MG63 (cell line): ENCODE data around the gene OTOGL. TPM values are rescaled to one million over a fixed set of nuclear protein-coding genes. Genes with fewer than 3 reads are reported as not detected.

Experiments
- DNase-seq: peaks from one replicate; pipeline ENCODE4 v3.0.0-alpha.2; 2020
- H3K27me3 ChIP-seq: fragments of 250-450 bp; sonication (Bioruptor Pico); 2 replicates; pipeline ENCODE4 v1.5.1; 2020; ENCODE audit warnings: mild to moderate bottlenecking, moderate library complexity
- H3K36me3 ChIP-seq: fragments of 250-450 bp; sonication (Bioruptor Pico); 2 replicates; pipeline ENCODE4 v1.5.1; 2020; ENCODE audit warnings: mild to moderate bottlenecking, moderate library complexity
- H3K4me3 ChIP-seq: fragments of 250-450 bp; sonication (Bioruptor Pico); 2 replicates; pipeline ENCODE4 v1.5.1; 2020; ENCODE audit warnings: mild to moderate bottlenecking, moderate library complexity
- H3K9me3 ChIP-seq: fragments of 250-450 bp; sonication (Bioruptor Pico); 2 replicates; pipeline ENCODE4 v1.5.1; 2020; ENCODE audit warnings: mild to moderate bottlenecking, moderate library complexity
- total RNA-seq: library from RNA; depleted of rRNA; stranded (reverse); fragments of >200 nt; shearing (Covaris generic); gene quantifications from 2 replicates; pipeline ENCODE4 v1.2.3, GENCODE V29; 2014; ENCODE audit warnings: low replicate concordance

Gene OTOGL
- total RNA-seq, 1 experiment from 2014 or later = not detected

DNA sequence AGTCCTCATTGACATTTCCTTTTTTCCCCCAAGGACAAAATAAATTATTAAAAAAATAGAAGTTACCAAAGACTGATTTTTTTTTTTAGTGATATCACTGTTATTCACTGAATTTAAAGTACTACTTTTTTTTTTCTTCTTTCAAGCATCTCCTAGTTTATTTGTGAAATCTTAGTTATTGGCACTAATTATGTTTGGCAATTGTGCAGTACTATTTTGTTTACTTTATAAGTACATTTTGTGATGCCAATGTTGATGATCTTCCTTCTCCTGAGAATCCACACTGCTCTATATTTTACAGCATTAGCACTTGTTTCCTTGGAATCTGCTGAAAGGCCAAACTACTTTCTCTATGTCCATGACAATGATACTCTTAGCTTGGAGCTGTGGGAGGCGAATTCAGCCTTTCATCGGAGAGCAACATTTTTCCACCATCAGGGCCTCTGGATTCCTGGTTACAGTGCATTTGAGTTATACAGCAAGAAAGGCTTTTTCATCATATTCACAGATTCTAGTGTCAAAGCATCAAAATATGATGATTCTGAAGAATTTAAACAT, 220.9 kb downstream of the OTOGL start:
- DNase-seq = no peak
- Histone ChIP-seq H3K4me3 (no peak overlapping the region), H3K27me3 (no peaks in the 10 kb centered on the region)

DNA sequence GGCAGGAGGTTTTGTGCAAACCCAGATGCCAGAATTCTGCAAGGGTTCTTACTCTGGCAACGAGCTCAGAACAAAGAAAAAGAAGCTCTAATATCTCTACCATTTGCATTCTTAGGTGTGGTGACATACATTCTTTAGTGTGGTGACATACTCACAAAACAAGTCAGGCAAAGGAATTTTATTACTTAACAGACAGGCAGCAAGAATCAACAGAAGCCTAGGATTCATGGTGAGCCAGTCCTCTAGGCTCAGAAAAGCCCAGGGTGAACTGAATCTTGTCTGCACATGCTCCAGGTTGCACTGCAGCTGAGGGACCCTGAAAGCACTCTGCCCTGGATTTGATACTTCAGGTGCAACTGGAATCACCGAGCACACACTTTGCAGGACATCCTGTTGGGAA, 222.3 kb downstream of the OTOGL start:
- Histone ChIP-seq H3K9me3 (no peaks in the 10 kb centered on the region), H3K27me3 (no peaks in the 10 kb centered on the region), H3K36me3 (no peaks in the 10 kb centered on the region), H3K4me3 (no peak overlapping the region)
- DNase-seq = no peak

More for the DNA sequence above, 220.9 kb downstream of the OTOGL start:
- H3K36me3 ChIP-seq = no peaks in the 10 kb centered on the region
- H3K9me3 ChIP-seq = no peaks in the 10 kb centered on the region

DNA sequence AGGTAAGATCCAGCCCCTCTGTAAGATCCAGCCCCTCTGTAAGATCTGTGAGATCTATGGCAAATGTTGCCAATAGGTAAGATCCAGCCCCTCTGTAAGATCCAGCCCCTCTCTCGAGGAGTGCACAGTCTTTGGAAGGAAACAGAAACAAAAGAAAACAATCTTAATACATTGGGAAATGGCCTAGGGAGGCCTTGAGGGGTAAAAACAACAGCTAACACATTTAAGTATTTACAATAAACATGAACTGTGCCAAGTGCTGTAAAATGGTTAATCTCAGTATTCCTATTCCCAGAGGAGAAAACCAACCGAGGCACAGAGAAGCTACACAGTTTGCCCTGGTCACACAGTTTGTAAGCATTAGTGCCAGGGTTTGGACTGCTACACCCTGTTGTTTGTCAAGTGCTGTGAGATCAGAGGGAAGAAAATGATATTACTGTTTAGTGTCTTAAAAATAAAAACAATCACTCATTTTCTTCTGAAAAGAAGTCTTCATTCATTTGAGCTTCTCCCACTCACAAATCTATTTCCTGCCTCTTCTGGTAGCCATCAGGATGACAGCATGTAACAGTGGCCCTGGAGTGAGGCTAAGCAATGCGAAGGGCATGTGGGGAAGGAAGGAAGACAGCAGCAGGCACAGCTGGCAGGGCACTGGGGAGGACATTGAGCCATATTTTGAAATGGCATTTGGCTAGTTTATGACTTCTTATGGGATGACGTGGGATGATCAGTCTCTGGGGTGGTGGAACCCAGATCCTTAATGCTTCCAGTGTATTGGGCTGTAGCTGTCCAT, 226.0 kb downstream of the OTOGL start:
- H3K9me3 ChIP-seq = no peaks in the 10 kb centered on the region
- H3K36me3 ChIP-seq = no peaks in the 10 kb centered on the region
- DNase-seq = peak; percentile 9
- H3K4me3 ChIP-seq = no peak overlapping the region
- H3K27me3 ChIP-seq = no peaks in the 10 kb centered on the region

DNA sequence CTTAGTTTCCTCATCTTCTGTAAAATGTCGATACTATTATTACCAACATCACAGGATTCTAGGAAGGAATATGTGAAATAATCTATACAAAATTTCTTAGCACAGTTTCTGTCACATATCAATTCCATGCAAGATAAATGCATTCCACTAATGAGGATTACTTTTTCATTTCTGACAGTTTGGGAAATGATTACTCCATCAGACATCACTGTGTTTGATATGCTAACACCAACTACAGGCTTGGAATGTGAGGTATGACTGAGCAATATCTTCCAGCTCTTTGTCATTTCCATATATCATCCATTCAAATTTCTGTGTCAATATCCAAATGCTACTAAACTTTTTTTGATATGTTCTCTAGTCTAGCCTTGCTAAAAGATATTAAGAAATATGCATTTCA, 233.5 kb downstream of the OTOGL start:
- H3K27me3 ChIP-seq = no peaks in the 10 kb centered on the region
- H3K9me3 ChIP-seq = no peaks in the 10 kb centered on the region
- DNase-seq = no peak
- no peaks in the 10 kb centered on the region for H3K36me3 ChIP-seq
- no peak overlapping the region for H3K4me3 ChIP-seq

DNA sequence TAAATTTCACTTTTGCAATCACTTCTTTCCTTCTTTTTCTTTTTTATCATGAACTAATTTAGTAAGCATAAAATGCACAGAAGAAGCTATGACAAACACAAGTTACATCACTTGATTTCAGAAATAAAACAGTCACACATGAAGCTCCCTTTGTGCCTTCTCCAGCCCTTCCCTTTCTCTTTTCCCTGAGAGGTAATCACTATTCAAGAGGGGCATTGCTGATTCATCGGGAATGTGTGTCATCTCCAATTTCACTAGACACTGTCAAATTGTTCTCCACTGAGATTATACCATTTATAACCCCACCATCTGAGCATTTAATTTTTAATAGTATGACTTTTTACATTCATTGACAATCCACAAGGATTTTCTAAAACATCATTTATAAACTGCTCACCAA, 253.1 kb downstream of the OTOGL start:
- DNase-seq = no peak
- Histone ChIP-seq H3K4me3 (no peak overlapping the region), H3K9me3 (no peaks in the 10 kb centered on the region), H3K36me3 (no peaks in the 10 kb centered on the region), H3K27me3 (no peaks in the 10 kb centered on the region)

DNA sequence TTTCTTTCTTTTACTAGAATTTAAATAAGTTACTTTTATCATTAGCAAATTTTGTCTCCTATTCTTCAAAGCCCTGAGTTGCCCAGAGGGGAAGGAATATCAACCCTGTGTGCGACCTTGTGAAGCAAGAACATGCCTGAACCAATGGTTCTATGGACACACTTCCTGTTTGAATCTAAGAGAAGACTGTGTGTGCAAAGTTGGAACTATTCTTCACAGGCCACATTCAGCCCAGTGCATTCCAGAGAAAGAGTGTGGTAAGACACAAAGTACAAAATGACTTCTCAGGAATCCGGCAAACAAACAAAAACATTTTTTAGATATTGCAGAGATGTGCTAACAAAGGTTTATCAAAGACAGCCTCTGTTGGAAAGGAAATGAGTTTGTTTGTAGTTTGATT, 253.9 kb downstream of the OTOGL start:
- no peaks in the 10 kb centered on the region for H3K27me3 ChIP-seq
- no peak overlapping the region for H3K4me3 ChIP-seq
- DNase-seq = no peak
- H3K36me3 ChIP-seq = no peaks in the 10 kb centered on the region
- H3K9me3 ChIP-seq = no peaks in the 10 kb centered on the region

DNA sequence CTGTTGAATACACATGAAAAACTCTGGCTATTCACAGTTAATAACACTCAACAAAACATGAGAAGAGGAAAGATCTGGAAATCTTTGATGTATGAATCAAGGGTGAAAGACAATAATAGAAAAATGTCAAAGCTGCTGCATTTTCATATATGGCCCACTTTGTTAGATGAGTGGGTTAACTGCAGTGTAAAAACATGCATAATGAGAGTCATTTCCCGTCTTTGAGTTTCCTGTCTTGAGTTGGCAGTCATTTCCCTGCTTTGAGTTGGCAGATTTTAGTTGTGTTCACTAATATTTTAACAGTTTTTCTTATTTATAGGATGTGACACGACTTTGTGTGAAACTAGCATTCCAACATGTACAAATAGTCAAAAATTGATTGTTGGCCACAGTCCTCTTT, 256.8 kb downstream of the OTOGL start:
- Histone ChIP-seq H3K9me3 (no peaks in the 10 kb centered on the region), H3K27me3 (no peaks in the 10 kb centered on the region), H3K4me3 (no peak overlapping the region), H3K36me3 (no peaks in the 10 kb centered on the region)
- DNase-seq = no peak

DNA sequence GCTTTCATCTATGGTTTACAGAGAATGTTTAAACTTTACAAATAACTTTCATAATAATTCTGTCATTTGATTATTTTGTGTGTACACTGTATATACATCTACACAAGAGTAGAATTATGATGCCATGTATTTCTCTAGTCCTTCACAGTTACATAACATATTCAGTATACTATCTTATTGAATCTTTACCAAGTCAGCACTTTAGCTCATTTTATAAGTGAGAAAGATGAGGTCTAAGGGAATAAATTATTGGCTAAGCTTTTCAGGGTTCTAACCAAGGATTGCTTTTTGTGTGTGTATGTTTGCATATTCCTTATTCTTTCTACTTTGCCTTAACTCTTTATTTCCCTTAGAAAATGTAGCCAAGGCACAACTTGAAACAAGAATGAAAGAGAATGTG, 260.4 kb downstream of the OTOGL start:
- H3K4me3 ChIP-seq = no peak overlapping the region
- no peak for DNase-seq
- peaks cover 2% of the 10 kb centered on the region; the same call in 1 of the 2 replicates for H3K36me3 ChIP-seq
- no peaks in the 10 kb centered on the region for H3K27me3 ChIP-seq
- H3K9me3 ChIP-seq = no peaks in the 10 kb centered on the region; the same call in 1 of the 2 replicates

DNA sequence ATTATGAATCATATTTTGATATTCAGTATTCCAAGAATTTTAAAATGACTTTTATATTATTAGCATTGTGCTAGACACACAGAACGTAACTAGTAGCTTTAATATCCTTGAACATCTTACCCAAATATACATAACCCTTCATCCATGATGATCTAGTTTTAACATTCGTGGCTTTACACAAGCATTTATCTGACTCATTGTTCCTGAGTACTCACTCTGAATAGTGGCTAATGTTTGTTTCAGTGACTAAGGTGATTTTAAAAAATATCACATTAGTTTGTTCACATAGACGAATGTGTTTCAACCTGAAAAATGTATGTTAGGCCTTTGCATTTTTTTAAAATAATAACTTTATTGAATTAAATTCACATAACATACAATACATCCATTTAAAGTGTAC, 264.7 kb downstream of the OTOGL start:
- Histone ChIP-seq H3K27me3 (no peaks in the 10 kb centered on the region), H3K36me3 (peaks cover 2% of the 10 kb centered on the region; the same call in 1 of the 2 replicates), H3K9me3 (no peaks in the 10 kb centered on the region; the same call in 1 of the 2 replicates), H3K4me3 (no peak overlapping the region)
- no peak for DNase-seq

DNA sequence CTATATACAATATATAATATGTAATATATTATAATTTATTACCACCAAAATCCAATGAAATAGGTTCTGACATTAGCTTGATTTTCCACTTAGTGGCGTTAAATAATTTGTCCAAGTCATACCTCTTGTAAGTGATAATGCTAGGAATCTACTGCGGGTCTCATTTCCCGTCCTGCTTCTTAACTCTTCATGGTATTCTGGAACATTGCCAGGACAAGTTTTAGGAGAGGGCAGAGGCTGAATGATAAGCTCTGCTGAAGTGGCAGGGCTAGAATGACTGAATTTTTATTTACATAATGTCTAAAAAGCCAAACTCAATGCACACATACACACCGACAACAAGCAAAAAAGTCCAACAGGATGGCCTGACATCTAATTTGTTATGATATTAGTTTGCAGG, 274.3 kb downstream of the OTOGL start:
- H3K27me3 ChIP-seq = no peaks in the 10 kb centered on the region
- no peak overlapping the region for H3K4me3 ChIP-seq
- no peaks in the 10 kb centered on the region for H3K36me3 ChIP-seq
- no peak for DNase-seq
- H3K9me3 ChIP-seq = no peaks in the 10 kb centered on the region

DNA sequence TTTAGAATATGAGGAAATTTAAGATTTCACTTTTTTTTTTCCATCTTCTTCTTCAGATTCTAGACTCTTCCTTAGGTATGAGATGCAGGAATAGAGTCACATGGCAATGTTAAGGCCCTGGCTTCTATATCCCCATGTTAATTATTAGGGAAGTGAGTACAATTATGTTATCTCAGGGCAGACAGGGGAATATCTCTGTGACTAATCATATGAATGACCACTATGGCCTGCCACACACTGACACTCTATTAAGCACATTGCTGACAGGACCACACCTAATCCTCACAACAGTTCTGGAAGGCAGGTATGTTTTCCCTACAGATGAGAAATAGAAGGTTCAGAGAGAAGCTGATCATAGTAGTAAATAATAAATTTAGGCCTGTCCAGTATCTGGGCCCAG, 275.3 kb downstream of the OTOGL start:
- DNase-seq = no peak
- no peaks in the 10 kb centered on the region for H3K36me3 ChIP-seq
- no peaks in the 10 kb centered on the region for H3K27me3 ChIP-seq
- no peak overlapping the region for H3K4me3 ChIP-seq
- H3K9me3 ChIP-seq = no peaks in the 10 kb centered on the region

DNA sequence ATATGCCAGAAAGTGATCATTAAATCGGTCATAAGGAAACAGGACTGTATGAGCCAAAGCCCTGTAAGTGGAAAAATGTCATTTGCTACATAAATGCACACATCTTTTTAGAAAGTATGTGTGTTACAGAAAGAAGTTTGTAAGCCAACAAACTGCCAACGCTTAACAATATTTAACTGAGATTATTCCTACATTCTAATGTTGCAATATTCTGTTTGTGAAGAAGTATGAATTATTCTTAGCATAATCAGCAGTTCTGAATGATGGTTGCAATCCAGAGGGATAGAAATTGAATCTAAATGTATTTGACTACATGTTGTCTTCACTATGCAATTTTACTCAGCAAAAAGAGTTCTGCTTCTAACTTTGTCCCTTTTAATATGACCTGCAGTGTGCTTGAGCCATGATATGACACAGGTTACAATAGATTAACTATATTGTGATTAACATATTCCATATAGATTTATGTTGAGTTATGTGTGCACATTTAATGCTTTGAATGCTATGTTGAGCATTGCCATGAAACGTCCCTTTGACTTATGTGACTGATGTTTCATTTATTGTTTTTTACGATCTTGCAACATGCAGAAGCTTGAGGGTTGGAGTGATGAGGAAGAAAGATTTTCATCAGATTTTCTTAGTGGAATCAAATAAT, 277.9 kb downstream of the OTOGL start:
- DNase-seq = no peak
- Histone ChIP-seq H3K9me3 (no peaks in the 10 kb centered on the region), H3K36me3 (peaks cover 3% of the 10 kb centered on the region; the same call in 1 of the 2 replicates), H3K4me3 (no peak overlapping the region), H3K27me3 (no peaks in the 10 kb centered on the region)

DNA sequence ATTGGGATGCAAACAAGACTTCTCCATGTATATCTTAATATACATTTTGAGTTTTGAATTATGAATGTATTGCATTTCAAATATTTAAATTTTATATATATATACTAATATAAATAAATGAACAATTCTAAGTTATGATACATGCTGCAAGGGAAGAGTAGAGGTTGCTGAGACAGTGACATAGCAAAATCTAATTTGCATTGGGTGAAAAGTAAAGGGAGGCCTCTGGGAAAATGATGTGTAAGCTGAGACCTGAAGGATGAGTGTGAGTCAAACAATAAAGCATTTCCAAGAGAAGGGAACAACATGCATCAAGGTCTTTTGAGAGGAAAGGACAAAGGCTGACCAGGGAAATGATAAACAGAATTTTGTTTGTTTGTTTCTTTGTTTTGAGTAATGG, 281.8 kb downstream of the OTOGL start:
- no peak for DNase-seq
- Histone ChIP-seq H3K4me3 (no peak overlapping the region), H3K27me3 (no peaks in the 10 kb centered on the region), H3K9me3 (no peaks in the 10 kb centered on the region), H3K36me3 (peaks cover 3% of the 10 kb centered on the region; the same call in 1 of the 2 replicates)

DNA sequence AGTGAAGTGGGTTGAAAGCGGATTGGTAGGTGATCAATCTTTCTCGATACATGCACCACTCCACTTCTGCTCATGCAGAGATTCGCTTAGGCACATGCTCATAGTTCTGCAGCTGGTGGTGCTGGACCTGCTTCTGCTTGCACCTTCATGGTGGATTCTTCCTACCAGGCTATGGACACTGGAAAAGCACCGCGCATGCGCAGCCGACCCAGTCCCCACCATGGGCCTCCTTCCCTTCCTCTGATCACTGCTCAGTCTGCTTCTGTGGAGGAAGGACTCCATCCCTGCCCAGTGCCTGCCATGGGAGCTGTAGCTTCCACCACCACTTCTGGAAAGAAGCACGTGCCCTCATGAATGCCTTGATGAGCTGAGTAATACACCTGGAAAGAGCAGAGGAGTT, 282.9 kb downstream of the OTOGL start:
- H3K9me3 ChIP-seq = no peaks in the 10 kb centered on the region
- H3K27me3 ChIP-seq = no peaks in the 10 kb centered on the region
- no peak for DNase-seq
- H3K4me3 ChIP-seq = no peak overlapping the region
- H3K36me3 ChIP-seq = peaks cover 3% of the 10 kb centered on the region; the same call in 1 of the 2 replicates

DNA sequence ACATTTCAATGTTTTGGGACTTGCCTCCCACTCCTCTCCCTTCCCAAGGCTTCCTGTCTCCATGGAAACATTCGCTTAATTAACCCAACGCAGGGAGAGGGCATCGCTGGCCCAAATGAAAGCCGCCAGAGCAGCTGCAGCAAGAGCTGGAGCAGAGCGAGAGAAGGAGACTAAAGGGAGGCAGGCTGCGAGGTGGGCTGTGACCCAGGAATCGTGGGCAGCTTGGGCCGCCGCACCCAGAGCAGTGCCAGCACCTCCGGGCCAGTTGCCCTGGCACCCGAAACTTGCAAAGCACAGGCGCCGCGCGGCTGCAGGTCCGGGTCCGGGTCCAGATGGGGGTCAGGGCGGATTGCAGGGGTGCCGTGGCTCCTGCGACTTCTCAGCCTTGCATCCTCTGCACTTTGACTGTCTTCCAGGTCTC, 301.2 kb downstream of the OTOGL start:
- Histone ChIP-seq H3K27me3 (no peaks in the 10 kb centered on the region), H3K9me3 (no peaks in the 10 kb centered on the region), H3K36me3 (peaks cover 5% of the 10 kb centered on the region; the same call in 1 of the 2 replicates), H3K4me3 (peak overlapping the region; percentile 49)
- DNase-seq = peak; percentile 74

DNA sequence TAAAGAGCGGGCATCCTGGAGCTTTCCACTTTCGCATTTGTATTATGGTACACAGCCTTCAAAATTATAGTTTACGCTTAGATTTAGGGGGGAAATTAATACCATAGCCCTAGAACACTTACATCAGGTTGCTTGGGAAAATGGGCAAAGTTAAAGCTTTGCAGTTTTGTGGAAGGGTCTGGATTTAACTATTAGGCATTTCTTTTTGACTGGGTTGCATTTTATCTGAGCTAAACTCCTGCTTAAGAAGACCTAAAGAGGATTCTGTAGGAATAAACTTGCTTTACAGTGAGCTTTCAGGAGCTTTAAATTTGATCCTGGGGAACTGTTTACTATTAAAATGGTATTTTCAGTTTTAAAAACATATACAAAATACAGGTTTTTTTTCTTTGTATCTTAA, 301.9 kb downstream of the OTOGL start:
- peaks cover 5% of the 10 kb centered on the region; the same call in 1 of the 2 replicates for H3K36me3 ChIP-seq
- H3K27me3 ChIP-seq = no peaks in the 10 kb centered on the region
- H3K4me3 ChIP-seq = peak overlapping the region; percentile 49
- H3K9me3 ChIP-seq = no peaks in the 10 kb centered on the region
- no peak for DNase-seq

DNA sequence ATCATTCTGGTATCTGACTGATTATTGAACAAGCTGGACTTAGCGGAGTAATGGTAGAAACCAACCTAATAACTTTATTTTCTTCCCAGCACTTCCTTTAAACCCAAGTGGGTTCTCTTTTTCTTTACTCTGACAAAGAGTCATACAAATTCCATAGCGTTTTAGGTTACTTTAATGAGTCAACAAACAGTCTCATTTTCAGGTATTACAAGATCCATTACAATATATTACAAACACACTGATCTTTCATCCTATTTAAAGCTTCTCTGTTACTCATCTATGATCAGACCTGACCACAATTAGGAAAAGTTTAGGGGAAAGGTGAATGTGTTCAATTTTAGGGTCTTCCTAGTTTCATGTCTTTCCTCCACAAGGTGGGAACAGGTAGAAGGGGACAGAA, 305.3 kb downstream of the OTOGL start:
- Histone ChIP-seq H3K36me3 (0 out of 2 replicates have a peak, but pooled peaks cover 3% of the 10 kb centered on the region), H3K27me3 (no peaks in the 10 kb centered on the region), H3K4me3 (no peak overlapping the region), H3K9me3 (no peaks in the 10 kb centered on the region)
- DNase-seq = no peak
